GM19328 (cell line): ENCODE data around the gene ARHGAP44.

Experiments used
- ATAC-seq: cut with Tn5 transposase; IDR thresholded peaks from one replicate; pipeline ENCODE4 v1.9.1; 2021; ENCODE audit warnings: mild to moderate bottlenecking, moderate library complexity; ENCODE audit not compliant: unreplicated experiment

ARHGAP44 gene

GRCh38 chr17:12990926-12991325 is 201.6 kb downstream of the ARHGAP44 start:
- ATAC-seq = no peak

- no peak for ATAC-seq
Observed at GRCh38 chr17:12992676-12993075, 203.4 kb downstream of the ARHGAP44 start.

GRCh38 chr17:12993631-12994030 is 204.3 kb downstream of the ARHGAP44 start:
- no peak for ATAC-seq

GRCh38 chr17:12994341-12995074 is 205.2 kb downstream of the ARHGAP44 start:
- no peak for ATAC-seq

GRCh38 chr17:12995106-12995895 is 206.0 kb downstream of the ARHGAP44 start:
- ATAC-seq = no peak

GRCh38 chr17:12995896-12996295 is 206.6 kb downstream of the ARHGAP44 start:
- ATAC-seq = no peak

- ATAC-seq = no peak
Observed at GRCh38 chr17:12996357-12996756, 207.1 kb downstream of the ARHGAP44 start.

- ATAC-seq = no peak
Observed at GRCh38 chr17:12996941-12997340, 207.6 kb downstream of the ARHGAP44 start.

GRCh38 chr17:12998461-12998860 is 209.2 kb downstream of the ARHGAP44 start:
- ATAC-seq = no peak

- ATAC-seq = no peak
Observed at GRCh38 chr17:12998874-12999273, 209.6 kb downstream of the ARHGAP44 start.

GRCh38 chr17:13000561-13000960 is 211.3 kb downstream of the ARHGAP44 start:
- no peak for ATAC-seq

GRCh38 chr17:13001991-13002615 is 212.8 kb downstream of the ARHGAP44 start:
- ATAC-seq = no peak

GRCh38 chr17:13002761-13003453 is 213.6 kb downstream of the ARHGAP44 start:
- no peak for ATAC-seq

GRCh38 chr17:13003454-13003851 is 214.2 kb downstream of the ARHGAP44 start:
- ATAC-seq = no peak

- no peak for ATAC-seq
Observed at GRCh38 chr17:13003927-13004326, 214.6 kb downstream of the ARHGAP44 start.

GRCh38 chr17:13004336-13004735 is 215.0 kb downstream of the ARHGAP44 start:
- ATAC-seq = no peak

GRCh38 chr17:13005530-13005929 is 216.2 kb downstream of the ARHGAP44 start:
- no peak for ATAC-seq

- ATAC-seq = no peak
Observed at GRCh38 chr17:13008461-13008860, 219.2 kb downstream of the ARHGAP44 start.

GRCh38 chr17:13010959-13011358 is 221.7 kb downstream of the ARHGAP44 start:
- ATAC-seq = no peak

GRCh38 chr17:13014801-13015200 is 225.5 kb downstream of the ARHGAP44 start:
- no peak for ATAC-seq
